T-helper 1 cell treated with Interleukin-12 subunit alpha and Interleukin-12 subunit beta and Interleukin-4 antibody, amounts not matched to agents 30 μg/mL and 1 μg/mL, for 36 hours (primary cell): Measurements from ENCODE around the gene RPRD2.
A peak's percentile ranks its signal among the peaks of the same experiment; 100 is the strongest.
"Not testable (repeated sequence)": the region's sequence is repeated elsewhere in the genome, so short reads cannot be mapped to it uniquely, and the experiment has no call there.

Experiments used
- H3K27ac Mint-ChIP-seq: one replicate; pipeline ENCODE4 v1.8.0; 2021; ENCODE audit warnings: mild to moderate bottlenecking, mixed read lengths
- H3K27me3 Mint-ChIP-seq: one replicate; pipeline ENCODE4 v1.8.0; 2021; ENCODE audit warnings: low read depth, mixed read lengths
- H3K36me3 Mint-ChIP-seq: one replicate; pipeline ENCODE4 v1.8.0; 2021; ENCODE audit warnings: low read depth, mixed read lengths
- H3K4me1 Mint-ChIP-seq: one replicate; pipeline ENCODE4 v1.8.0; 2021; ENCODE audit warnings: low read depth, mixed read lengths
- H3K4me3 Mint-ChIP-seq: one replicate; pipeline ENCODE4 v1.8.0; 2021; ENCODE audit warnings: mild to moderate bottlenecking, moderate library complexity, mixed read lengths
- H3K9me3 Mint-ChIP-seq: one replicate; pipeline ENCODE4 v1.8.0; 2021; ENCODE audit warnings: mixed read lengths

The RPRD2 gene

GRCh38 chr1:150363426-150364230 lies at the start of gene RPRD2:
TSS of gene RPRD2 (plus strand) at chr1:150364147. CDS start at chr1:150364715, 568 bp downstream.
- Mint-ChIP-seq H3K4me1 (peaks cover 26% of the 10 kb centered on the region), H3K27me3 (peaks cover 3% of the 10 kb centered on the region), H3K4me3 (peak within 1 kb of the TSS; percentile 95), H3K9me3 (no peaks in the 10 kb centered on the region), H3K27ac (peak within 1 kb of the TSS; percentile 100), H3K36me3 (peaks cover 16% of the 10 kb centered on the region)

GRCh38 chr1:150314691-150315090 lies 49.3 kb upstream of the RPRD2 start:
- H3K27ac Mint-ChIP-seq, H3K27me3 Mint-ChIP-seq, H3K4me1 Mint-ChIP-seq, H3K9me3 Mint-ChIP-seq, H3K4me3 Mint-ChIP-seq, H3K36me3 Mint-ChIP-seq: not testable (repeated sequence)

DNA sequence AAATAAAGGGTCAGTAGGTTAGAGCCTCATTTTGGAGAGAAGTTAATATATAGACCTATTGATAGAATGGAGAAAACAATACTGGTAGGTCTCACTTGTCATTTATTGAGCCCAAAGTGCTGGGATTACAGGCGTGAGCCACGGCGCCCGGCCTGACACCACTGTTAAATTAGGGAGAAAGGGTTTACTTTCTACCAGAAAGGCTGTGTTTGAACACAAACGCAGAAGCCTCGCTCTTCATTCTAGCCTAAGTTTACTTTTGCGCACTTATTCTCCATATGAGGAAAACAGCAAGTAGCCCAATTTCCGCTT lies 43.3 kb upstream of the RPRD2 start:
- Mint-ChIP-seq H3K4me3 (peak overlapping the region; percentile 100), H3K4me1 (peaks cover 22% of the 10 kb centered on the region), H3K36me3 (peaks cover 16% of the 10 kb centered on the region)

DNA sequence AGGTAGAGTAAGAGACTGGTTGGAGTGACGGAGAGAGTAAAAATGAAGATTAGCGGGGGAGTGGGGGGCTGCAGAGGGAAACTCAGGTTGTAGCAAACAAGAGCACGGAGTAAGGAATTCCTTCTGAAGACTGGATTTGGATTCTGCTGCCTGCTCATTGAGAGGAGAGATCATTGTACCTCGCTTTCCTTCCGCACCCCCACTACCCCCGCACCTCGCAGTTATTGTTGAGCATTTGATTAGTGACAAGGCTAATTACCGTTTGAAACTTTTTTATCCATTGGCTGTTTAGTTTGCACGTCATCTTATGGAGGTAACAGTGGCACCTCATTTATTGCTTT lies 42.2 kb upstream of the RPRD2 start:
- H3K27ac Mint-ChIP-seq = peak overlapping the region; percentile 100
- H3K9me3 Mint-ChIP-seq = no peaks in the 10 kb centered on the region
- H3K27me3 Mint-ChIP-seq = no peaks in the 10 kb centered on the region
- H3K36me3 Mint-ChIP-seq = peaks cover 22% of the 10 kb centered on the region
- H3K4me3 Mint-ChIP-seq = peak overlapping the region; percentile 100
- H3K4me1 Mint-ChIP-seq = peaks cover 22% of the 10 kb centered on the region

More for the DNA sequence above, 43.3 kb upstream of the RPRD2 start:
- Mint-ChIP-seq H3K27ac (peak overlapping the region; percentile 100), H3K9me3 (no peaks in the 10 kb centered on the region), H3K27me3 (no peaks in the 10 kb centered on the region)

DNA sequence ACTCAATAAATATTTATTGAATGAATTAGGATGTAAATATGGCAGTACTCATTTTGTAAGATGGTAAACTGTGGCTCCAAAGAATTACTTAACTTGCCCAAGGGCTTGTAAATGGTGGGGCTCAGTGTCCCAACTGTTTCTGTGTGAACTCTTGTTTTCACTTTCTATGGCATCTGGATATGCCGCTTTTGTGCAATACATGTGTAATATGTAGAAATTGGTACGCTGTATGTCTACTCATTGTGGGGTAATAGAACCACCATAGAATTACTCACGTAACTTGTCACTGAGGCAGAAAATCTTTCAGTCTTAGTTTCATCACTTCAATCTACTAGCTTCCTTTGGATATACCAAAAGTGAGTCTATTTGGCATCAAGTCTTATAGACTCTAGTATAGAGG lies 41.6 kb upstream of the RPRD2 start:
- Mint-ChIP-seq H3K4me3 (peak overlapping the region; percentile 100), H3K4me1 (peaks cover 22% of the 10 kb centered on the region), H3K27me3 (no peaks in the 10 kb centered on the region), H3K27ac (peak overlapping the region; percentile 100), H3K36me3 (peaks cover 23% of the 10 kb centered on the region), H3K9me3 (no peaks in the 10 kb centered on the region)

GRCh38 chr1:150332651-150333290 lies 31.2 kb upstream of the RPRD2 start:
- Mint-ChIP-seq H3K4me1 (peaks cover 2% of the 10 kb centered on the region), H3K36me3 (peaks cover 46% of the 10 kb centered on the region), H3K4me3 (no peak overlapping the region), H3K27ac (no peak overlapping the region), H3K27me3 (no peaks in the 10 kb centered on the region), H3K9me3 (no peaks in the 10 kb centered on the region)

DNA sequence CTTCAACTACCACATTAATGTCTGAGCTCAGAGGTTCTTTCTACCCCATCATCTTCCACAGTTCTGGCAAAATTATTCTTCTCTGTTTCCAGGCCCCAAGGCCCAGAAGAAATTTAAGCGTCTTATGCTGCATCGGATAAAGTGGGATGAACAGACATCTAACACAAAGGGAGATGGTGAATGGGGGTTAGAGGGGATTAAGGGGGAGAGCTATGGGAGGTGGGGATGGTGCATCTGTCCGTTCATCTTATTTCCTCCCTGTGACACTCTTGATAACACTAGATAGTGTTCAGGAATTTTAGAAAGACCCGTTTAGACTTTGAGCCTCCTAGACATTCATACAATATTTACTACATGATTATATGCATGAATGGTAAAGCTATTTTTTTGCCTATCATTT lies 17.6 kb upstream of the RPRD2 start:
- no peak overlapping the region for H3K4me3 Mint-ChIP-seq
- H3K27me3 Mint-ChIP-seq = no peaks in the 10 kb centered on the region
- no peaks in the 10 kb centered on the region for H3K4me1 Mint-ChIP-seq
- H3K36me3 Mint-ChIP-seq = peaks cover 53% of the 10 kb centered on the region
- H3K9me3 Mint-ChIP-seq = no peaks in the 10 kb centered on the region
- no peak overlapping the region for H3K27ac Mint-ChIP-seq

GRCh38 chr1:150352866-150353265 lies 11.1 kb upstream of the RPRD2 start:
- Mint-ChIP-seq H3K4me3 (no peak overlapping the region), H3K4me1 (no peaks in the 10 kb centered on the region), H3K36me3 (peaks cover 26% of the 10 kb centered on the region), H3K27me3 (no peaks in the 10 kb centered on the region), H3K27ac (no peak overlapping the region), H3K9me3 (no peaks in the 10 kb centered on the region)

- Mint-ChIP-seq H3K27me3 (peaks cover 3% of the 10 kb centered on the region), H3K9me3 (no peaks in the 10 kb centered on the region), H3K4me3 (peak overlapping the region; percentile 95)
Observed at GRCh38 chr1:150362721-150363425, 1.1 kb upstream of the RPRD2 start.

DNA sequence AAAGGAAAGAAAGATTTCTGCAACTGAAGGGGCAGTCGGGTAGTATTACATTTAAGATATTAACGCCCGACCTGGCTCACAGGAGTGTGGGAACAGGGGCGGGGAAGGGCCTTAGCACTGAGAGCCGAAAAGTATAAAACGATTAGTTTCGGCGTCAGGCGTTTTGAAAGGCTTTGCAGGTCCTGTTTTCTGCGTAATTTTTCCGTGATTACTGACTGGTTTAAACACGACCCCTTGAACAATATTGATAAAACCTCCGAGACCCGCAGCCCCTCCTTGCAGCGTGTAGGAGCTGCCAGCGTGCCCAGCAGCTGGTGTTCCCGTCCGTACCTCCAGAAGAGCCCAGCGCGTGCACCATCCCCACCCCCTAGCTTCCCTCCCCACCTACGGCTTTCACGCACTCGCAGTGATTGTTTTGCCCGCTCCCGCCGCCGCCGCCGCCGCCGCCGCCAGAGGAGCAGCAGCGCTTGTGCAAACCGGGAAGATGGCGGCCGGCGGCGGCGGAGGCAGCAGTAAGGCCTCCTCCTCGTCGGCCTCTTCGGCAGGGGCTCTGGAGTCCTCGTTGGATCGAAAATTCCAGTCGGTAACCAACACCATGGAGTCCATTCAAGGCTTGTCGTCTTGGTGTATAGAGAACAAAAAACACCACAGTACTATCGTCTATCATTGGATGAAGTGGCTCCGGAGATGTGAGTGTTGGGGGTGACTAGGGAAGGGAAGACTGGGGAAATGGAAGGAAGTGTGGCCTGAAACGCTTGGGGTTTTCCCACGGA lies 470 bp downstream of the RPRD2 start:
- Mint-ChIP-seq H3K27me3 (peaks cover 3% of the 10 kb centered on the region), H3K36me3 (peaks cover 16% of the 10 kb centered on the region), H3K4me3 (peak overlapping the region; percentile 95), H3K27ac (peak overlapping the region; percentile 100), H3K9me3 (no peaks in the 10 kb centered on the region), H3K4me1 (peaks cover 26% of the 10 kb centered on the region)

More at GRCh38 chr1:150362721-150363425, 1.1 kb upstream of the RPRD2 start:
- peak overlapping the region; percentile 100 for H3K27ac Mint-ChIP-seq
- H3K4me1 Mint-ChIP-seq = peaks cover 24% of the 10 kb centered on the region
- peaks cover 16% of the 10 kb centered on the region for H3K36me3 Mint-ChIP-seq

- Mint-ChIP-seq H3K27me3 (peaks cover 3% of the 10 kb centered on the region), H3K9me3 (no peaks in the 10 kb centered on the region), H3K27ac (peak overlapping the region; percentile 100), H3K4me3 (peak overlapping the region; percentile 95), H3K36me3 (peaks cover 18% of the 10 kb centered on the region), H3K4me1 (peaks cover 28% of the 10 kb centered on the region)
Observed at GRCh38 chr1:150365941-150366340, 2.0 kb downstream of the RPRD2 start.

- Mint-ChIP-seq H3K27me3 (peaks cover 3% of the 10 kb centered on the region), H3K36me3 (peaks cover 19% of the 10 kb centered on the region), H3K4me3 (peak overlapping the region; percentile 95), H3K9me3 (no peaks in the 10 kb centered on the region), H3K27ac (peak overlapping the region; percentile 100), H3K4me1 (peaks cover 30% of the 10 kb centered on the region)
Observed at GRCh38 chr1:150366416-150367296, 2.7 kb downstream of the RPRD2 start.

- H3K4me1 Mint-ChIP-seq = peaks cover 32% of the 10 kb centered on the region
- peak overlapping the region; percentile 53 for H3K4me3 Mint-ChIP-seq
- peaks cover 9% of the 10 kb centered on the region for H3K36me3 Mint-ChIP-seq
- H3K9me3 Mint-ChIP-seq = no peaks in the 10 kb centered on the region
- H3K27me3 Mint-ChIP-seq = no peaks in the 10 kb centered on the region
- H3K27ac Mint-ChIP-seq = no peak overlapping the region
Observed at GRCh38 chr1:150371110-150371509, 7.2 kb downstream of the RPRD2 start.
